Measurements from ENCODE around the gene LIMA1. TPM values are rescaled to one million over a fixed set of nuclear protein-coding genes. Genes with fewer than 3 reads are reported as not detected.
"Not testable (repeated sequence)": the region's sequence is repeated elsewhere in the genome, so short reads cannot be mapped to it uniquely, and the experiment has no call there.

The LIMA1 gene
- total RNA-seq, 1 experiment from 2014 or later = 48.9 TPM

DNA sequence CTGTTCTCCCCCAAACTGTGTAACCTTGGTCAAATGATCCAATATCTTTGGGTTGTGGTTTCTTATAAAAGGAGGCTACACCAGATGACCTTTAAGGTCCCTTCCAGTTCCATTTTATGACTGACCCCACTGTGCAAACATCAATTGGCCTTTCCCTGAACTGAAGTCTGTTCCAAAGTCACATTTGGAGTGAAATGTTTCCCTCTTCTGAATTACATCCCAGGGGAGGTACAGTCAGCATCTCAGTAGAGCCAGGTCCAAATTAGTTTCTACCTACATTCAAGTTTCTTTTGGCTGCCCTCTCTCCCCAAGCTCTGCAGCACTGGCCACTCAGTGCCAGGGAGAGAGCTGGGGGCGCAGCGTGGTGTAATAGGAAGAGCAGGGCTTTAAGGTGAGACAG, 34.4 kb downstream of the LIMA1 start:
- no peaks in the 10 kb centered on the region for H3K27me3 Mint-ChIP-seq (ENCODE audit: unreplicated experiment)
- BruUV-seq (replicated peaks) = no TSS peak
- CTCF ChIA-PET = no interaction called here
- intact Hi-C loops (cut with micrococcal nuclease; ENCODE audit: unreplicated experiment) = no loop called here
- DNase-seq = no peak
- peak overlapping the region; percentile 77 for H3K27ac Mint-ChIP-seq (ENCODE audit: unreplicated experiment)
- H3K36me3 Mint-ChIP-seq (ENCODE audit: insufficient read depth, unreplicated experiment) = peaks cover 24% of the 10 kb centered on the region
- no peaks in the 10 kb centered on the region for H3K9me3 Mint-ChIP-seq (ENCODE audit: low read depth, unreplicated experiment)
- peak overlapping the region; percentile 15 for H3K4me3 Mint-ChIP-seq (ENCODE audit: low read depth, unreplicated experiment)
- TF ChIP-seq CTCF (IDR thresholded peaks at IDR 0.05; ENCODE audit: unreplicated experiment) = no peak
- H3K4me1 Mint-ChIP-seq (ENCODE audit: low read depth, unreplicated experiment) = peaks cover 64% of the 10 kb centered on the region

DNA sequence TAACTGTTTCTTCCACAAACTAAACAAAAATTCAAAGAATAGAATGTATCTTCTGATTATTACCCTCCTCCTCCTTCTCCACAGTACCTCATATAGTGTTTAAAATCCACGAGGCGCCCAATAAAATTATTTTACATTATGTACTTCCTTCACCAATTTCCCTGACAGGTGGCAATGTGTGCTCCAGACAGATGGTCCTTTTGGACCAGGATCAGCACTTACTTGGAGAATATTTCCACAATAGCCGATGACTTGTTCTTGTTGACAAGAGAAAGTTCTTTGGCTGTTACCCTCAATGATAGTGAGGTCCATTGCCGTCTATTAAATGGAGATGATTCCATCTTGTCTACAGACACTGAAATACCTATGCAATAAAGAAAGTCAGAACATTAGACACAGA, 34.9 kb downstream of the LIMA1 start:
- Mint-ChIP-seq H3K27me3 (ENCODE audit: unreplicated experiment) (no peaks in the 10 kb centered on the region), H3K27ac (ENCODE audit: unreplicated experiment) (peak overlapping the region; percentile 77), H3K4me3 (ENCODE audit: low read depth, unreplicated experiment) (peak overlapping the region; percentile 15), H3K9me3 (ENCODE audit: low read depth, unreplicated experiment) (no peaks in the 10 kb centered on the region), H3K4me1 (ENCODE audit: low read depth, unreplicated experiment) (peaks cover 65% of the 10 kb centered on the region), H3K36me3 (ENCODE audit: insufficient read depth, unreplicated experiment) (peaks cover 24% of the 10 kb centered on the region)
- CTCF ChIA-PET = no interaction called here
- DNase-seq = no peak
- TF ChIP-seq CTCF (IDR thresholded peaks at IDR 0.05; ENCODE audit: unreplicated experiment) = no peak
- intact Hi-C loops (cut with micrococcal nuclease; ENCODE audit: unreplicated experiment) = no loop called here
- BruUV-seq (replicated peaks) = no TSS peak

DNA sequence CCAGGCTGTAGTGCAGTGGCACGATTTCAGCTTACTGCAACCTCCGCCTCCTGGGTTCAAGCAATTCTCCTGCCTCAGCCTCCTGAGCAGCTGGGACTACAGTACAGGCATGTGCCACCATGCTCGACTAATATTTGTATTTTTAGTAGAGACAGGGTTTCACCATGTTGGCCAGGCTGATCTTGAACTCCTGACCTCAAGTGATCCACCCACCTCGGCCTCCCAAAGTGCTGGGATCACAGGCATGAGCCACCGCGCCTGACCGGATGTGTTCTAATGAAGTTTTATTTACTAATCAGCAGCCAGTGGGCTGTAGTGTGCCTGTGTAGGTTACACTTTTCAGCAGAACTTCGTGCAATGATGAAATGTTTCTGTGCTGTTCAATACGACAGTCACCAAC, 35.7 kb downstream of the LIMA1 start:
- Mint-ChIP-seq H3K4me1 (ENCODE audit: low read depth, unreplicated experiment) (peaks cover 62% of the 10 kb centered on the region), H3K36me3 (ENCODE audit: insufficient read depth, unreplicated experiment) (peaks cover 24% of the 10 kb centered on the region), H3K27ac (ENCODE audit: unreplicated experiment) (peak overlapping the region; percentile 21)
- H3K27me3 Mint-ChIP-seq (ENCODE audit: unreplicated experiment); intact Hi-C loops (cut with micrococcal nuclease; ENCODE audit: unreplicated experiment); H3K9me3 Mint-ChIP-seq (ENCODE audit: low read depth, unreplicated experiment); H3K4me3 Mint-ChIP-seq (ENCODE audit: low read depth, unreplicated experiment); DNase-seq: not testable (repeated sequence)
- CTCF ChIA-PET = interaction anchor here (0.5 to 0.8 kb wide), 3 partner anchors 24 to 67 kb away, joined by 3 to 4 read pairs (median 3); no protein-coding TSS in a partner anchor
- TSS peak; percentile 56 for BruUV-seq (replicated peaks)

DNA sequence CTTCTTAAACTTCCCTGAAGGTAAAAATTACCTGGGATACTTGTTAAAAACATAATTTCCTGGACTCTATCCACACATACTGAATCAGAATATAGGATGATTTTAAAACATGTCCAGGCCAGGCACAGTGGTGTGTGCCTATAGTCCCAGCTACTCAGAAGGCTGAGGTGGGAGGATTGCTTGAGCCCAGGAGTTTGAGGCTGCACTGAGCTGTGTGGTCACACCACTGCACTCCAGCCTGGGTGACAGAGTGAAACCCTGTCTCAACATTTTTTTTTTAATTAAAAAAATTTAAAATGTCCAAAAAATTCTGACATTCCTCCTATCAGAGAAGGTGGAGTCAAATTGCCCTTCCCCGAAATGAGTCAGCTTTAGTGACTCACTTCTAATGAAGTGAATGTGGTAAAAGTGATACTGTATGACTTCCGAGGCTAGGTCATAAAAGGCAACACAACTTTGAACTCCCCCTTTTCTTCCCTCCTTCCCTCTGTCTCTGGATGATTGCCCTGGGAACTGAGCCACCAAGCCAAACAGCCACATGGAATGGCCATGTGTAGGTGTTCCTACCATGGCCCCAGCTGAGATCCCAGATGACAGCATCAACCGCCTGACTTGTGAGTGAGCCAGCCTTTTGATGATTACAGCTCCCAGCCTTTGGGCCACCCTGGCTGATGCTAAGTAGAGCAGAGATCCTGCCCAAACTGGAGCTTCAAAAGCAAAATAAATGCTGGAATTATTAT, 36.3 kb downstream of the LIMA1 start:
- H3K36me3 Mint-ChIP-seq (ENCODE audit: insufficient read depth, unreplicated experiment) = peaks cover 24% of the 10 kb centered on the region
- CTCF ChIA-PET = interaction anchor here (0.5 to 1.2 kb wide), 5 partner anchors 10 to 68 kb away, joined by 3 to 4 read pairs (median 3); no protein-coding TSS in a partner anchor
- no TSS peak for BruUV-seq (replicated peaks)
- H3K9me3 Mint-ChIP-seq (ENCODE audit: low read depth, unreplicated experiment) = no peaks in the 10 kb centered on the region
- H3K4me1 Mint-ChIP-seq (ENCODE audit: low read depth, unreplicated experiment) = peaks cover 61% of the 10 kb centered on the region
- H3K27ac Mint-ChIP-seq (ENCODE audit: unreplicated experiment) = peak overlapping the region; percentile 61
- H3K27me3 Mint-ChIP-seq (ENCODE audit: unreplicated experiment) = no peaks in the 10 kb centered on the region
- intact Hi-C loops (cut with micrococcal nuclease; ENCODE audit: unreplicated experiment) = no loop called here
- TF ChIP-seq CTCF (IDR thresholded peaks at IDR 0.05; ENCODE audit: unreplicated experiment) = no peak
- DNase-seq = peak; percentile 63
- no peak overlapping the region for H3K4me3 Mint-ChIP-seq (ENCODE audit: low read depth, unreplicated experiment)
